Fibroblast of mammary gland (primary cell): ENCODE results near the gene MCEMP1.
"Not testable (repeated sequence)": the region's sequence is repeated elsewhere in the genome, so short reads cannot be mapped to it uniquely, and the experiment has no call there.

Experiments
- DNase-seq: peaks from one replicate; pipeline ENCODE4 v3.0.0-alpha.2; 2010; ENCODE audit warnings: low read depth
- H3K4me3 ChIP-seq: 2 replicates; pipeline ENCODE4 v1.5.1; 2011; ENCODE audit warnings: low read depth, mild to moderate bottlenecking, low read length, moderate library complexity; ENCODE audit not compliant: control insufficient read depth
- TF ChIP-seq, protein P1 (sequence below): conservative IDR thresholded peaks from 2 replicates; pipeline ENCODE4 v1.5.1; 2011; ENCODE audit warnings: low read depth, low read length, inconsistent platforms; ENCODE audit not compliant: control insufficient read depth, insufficient read depth

The MCEMP1 gene

DNA sequence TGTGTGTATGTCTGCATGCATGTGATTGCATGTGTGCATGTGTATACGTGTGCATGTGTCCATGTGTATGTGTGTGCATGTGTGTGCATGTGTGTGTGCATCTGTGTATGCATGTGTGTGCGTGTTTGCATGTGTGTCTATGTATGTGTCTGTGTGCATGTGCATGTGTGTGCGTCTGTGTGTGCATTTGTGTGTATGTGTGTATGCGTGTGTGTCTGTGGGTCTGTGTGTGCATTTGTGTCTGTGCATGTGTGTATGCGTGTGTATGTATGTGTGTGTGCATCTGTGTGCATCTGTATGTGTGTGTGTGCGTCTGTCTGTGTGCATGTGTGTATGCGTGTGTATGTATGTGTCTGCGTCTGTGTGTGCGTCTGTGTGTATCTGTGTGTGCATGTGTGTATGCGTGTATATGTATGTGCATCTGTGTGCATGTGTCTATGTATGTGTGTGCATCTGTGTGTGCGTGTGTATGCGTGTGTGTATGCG is 37.0 kb upstream of the MCEMP1 start:
- TF ChIP-seq, protein P1, sequence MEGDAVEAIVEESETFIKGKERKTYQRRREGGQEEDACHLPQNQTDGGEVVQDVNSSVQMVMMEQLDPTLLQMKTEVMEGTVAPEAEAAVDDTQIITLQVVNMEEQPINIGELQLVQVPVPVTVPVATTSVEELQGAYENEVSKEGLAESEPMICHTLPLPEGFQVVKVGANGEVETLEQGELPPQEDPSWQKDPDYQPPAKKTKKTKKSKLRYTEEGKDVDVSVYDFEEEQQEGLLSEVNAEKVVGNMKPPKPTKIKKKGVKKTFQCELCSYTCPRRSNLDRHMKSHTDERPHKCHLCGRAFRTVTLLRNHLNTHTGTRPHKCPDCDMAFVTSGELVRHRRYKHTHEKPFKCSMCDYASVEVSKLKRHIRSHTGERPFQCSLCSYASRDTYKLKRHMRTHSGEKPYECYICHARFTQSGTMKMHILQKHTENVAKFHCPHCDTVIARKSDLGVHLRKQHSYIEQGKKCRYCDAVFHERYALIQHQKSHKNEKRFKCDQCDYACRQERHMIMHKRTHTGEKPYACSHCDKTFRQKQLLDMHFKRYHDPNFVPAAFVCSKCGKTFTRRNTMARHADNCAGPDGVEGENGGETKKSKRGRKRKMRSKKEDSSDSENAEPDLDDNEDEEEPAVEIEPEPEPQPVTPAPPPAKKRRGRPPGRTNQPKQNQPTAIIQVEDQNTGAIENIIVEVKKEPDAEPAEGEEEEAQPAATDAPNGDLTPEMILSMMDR: no peak
- no peak for DNase-seq
- H3K4me3 ChIP-seq: no peak overlapping the region

DNA sequence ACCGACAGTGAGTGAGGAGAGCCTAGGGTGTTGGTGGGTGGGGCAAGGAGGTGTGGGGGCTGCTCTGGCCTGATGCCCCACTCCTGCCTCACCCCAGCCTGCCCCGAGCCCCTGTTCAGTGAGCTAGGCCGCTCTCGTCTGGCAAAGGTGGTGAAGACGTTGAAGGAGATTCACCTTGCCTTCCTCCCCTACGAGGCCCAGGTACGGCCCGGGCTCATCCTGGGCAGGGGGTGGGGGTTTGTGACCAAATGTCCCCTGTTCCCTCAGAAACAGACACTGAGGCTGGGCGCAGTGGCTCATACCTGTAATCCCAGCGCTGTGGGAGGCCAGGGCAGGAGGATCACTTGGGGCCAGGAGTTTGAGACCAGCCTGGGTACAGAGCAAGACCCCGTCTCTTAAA is 36.1 kb upstream of the MCEMP1 start:
- DNase-seq: no peak
- TF ChIP-seq, protein P1: no peak
- no peak overlapping the region for H3K4me3 ChIP-seq

DNA sequence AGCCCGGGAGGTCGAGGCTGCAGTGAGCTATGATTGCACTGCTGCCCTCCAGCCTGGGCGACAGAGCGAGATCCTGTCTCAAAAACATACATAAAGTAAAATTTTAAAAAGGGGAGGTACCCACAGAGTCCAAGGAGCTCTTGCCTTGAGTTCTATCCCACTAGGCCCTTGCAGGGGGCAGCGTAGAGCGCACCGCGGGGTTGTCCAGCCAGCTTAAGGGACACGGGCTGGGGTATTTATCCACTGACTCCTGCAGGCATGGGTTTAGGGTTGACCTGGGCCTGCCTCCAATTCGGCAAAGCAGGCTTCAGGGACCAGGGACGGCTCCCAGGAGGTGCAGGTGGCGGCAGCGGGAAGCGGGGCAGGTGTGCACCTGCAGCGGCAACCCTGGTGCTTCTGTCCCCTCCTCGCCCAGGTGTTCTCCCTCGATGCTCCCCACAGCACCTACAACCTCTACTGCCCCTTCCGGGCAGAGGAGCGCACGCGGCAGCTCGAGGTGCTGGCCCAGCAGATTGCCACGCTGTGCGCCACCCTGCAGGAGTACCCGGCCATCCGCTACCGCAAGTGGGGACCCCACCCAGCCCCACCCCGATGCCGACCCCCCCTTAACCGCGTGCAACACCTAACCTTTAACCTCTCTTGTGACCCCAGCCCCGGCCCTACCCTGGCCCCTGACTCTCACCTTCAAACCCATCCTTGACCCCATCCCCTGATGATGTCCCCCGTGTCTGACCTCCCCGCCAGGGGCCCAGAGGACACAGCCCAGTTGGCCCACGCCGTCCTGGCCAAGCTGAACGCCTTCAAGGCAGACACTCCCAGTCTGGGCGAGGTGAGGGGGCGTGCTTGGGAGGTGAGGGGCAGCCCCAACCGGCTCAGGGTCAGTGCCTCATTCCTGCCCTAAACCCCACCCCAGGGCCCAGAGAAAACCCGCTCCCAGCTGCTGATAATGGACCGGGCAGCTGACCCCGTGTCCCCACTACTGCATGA is 35.3 kb upstream of the MCEMP1 start:
- TF ChIP-seq, protein P1: no peak
- DNase-seq: no peak
- H3K4me3 ChIP-seq: no peak overlapping the region

- TF ChIP-seq, protein P1: no peak
- no peak for DNase-seq
- H3K4me3 ChIP-seq: no peak overlapping the region
Observed at GRCh38 chr19:7642295-7643030, 34.4 kb upstream of the MCEMP1 start.

GRCh38 chr19:7643031-7643415 is 33.9 kb upstream of the MCEMP1 start:
- no peak overlapping the region for H3K4me3 ChIP-seq
- TF ChIP-seq, protein P1: no peak
- no peak for DNase-seq

GRCh38 chr19:7643629-7644549 is 33.0 kb upstream of the MCEMP1 start:
- H3K4me3 ChIP-seq, DNase-seq: not testable (repeated sequence)

DNA sequence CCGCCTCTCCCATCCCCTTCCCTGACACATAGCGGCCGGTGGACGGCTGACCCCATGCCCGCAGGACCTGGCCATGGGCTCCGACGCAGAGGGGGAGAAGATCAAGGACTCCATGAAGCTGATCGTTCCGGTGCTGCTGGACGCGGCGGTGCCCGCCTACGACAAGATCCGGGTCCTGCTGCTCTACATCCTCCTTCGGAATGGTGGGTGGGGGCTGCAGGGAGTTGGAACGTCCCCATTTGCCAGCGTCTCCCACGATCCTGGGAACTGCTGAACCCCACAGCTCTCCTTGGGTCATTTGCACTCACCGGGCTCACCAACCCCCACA is 32.4 kb upstream of the MCEMP1 start:
- H3K4me3 ChIP-seq: no peak overlapping the region
- DNase-seq: no peak
- TF ChIP-seq, protein P1: no peak
